HepG2 (cell line): ENCODE data around the gene TCF3. TPM values are rescaled to one million over a fixed set of nuclear protein-coding genes. Genes with fewer than 3 reads are reported as not detected.

Source experiments
- CBFB ChIP-seq: sonication (generic); formaldehyde crosslinking; IDR thresholded peaks from 2 replicates; pipeline ENCODE4 v1.4.0; 2020; ENCODE audit warnings: missing genetic modification reagents
- KDM5B ChIP-seq: sonication (generic); formaldehyde crosslinking; IDR thresholded peaks from 2 replicates; pipeline ENCODE4 v1.4.0; 2020; ENCODE audit warnings: missing genetic modification reagents, mild to moderate bottlenecking, borderline replicate concordance
- MIER3 ChIP-seq: IDR thresholded peaks from 2 replicates; pipeline ENCODE4 v1.6.1; 2016; ENCODE audit warnings: missing compliant biosample characterization, borderline replicate concordance
- MTF1 ChIP-seq: sonication (generic); formaldehyde crosslinking; IDR thresholded peaks from 2 replicates; pipeline ENCODE4 v1.5.0; 2020; ENCODE audit warnings: missing genetic modification reagents
- PTBP1 ChIP-seq: fragments of 200-400 bp; formaldehyde crosslinking; IDR thresholded peaks from 2 replicates; pipeline ENCODE4 v1.6.1; 2018; ENCODE audit warnings: low read length, low read depth; ENCODE audit not compliant: poor library complexity, severe bottlenecking
- SETDB1 ChIP-seq: sonication (generic); formaldehyde crosslinking; IDR thresholded peaks from 2 replicates; pipeline ENCODE4 v1.5.1; 2020; ENCODE audit warnings: missing genetic modification reagents, mild to moderate bottlenecking, borderline replicate concordance
- SNAPC2 ChIP-seq: sonication (generic); formaldehyde crosslinking; IDR thresholded peaks from 2 replicates; pipeline ENCODE4 v1.8.1; 2022; ENCODE audit warnings: mild to moderate bottlenecking, missing genetic modification reagents
- SP2 ChIP-seq: sonication (generic); formaldehyde crosslinking; IDR thresholded peaks from 2 replicates; pipeline ENCODE4 v1.5.1; 2020; ENCODE audit warnings: mild to moderate bottlenecking, missing genetic modification reagents
- TOE1 ChIP-seq: sonication (generic); formaldehyde crosslinking; IDR thresholded peaks from 2 replicates; pipeline ENCODE4 v1.4.0; 2020; ENCODE audit warnings: mild to moderate bottlenecking, missing genetic modification reagents
- ZNF737 ChIP-seq: sonication (generic); formaldehyde crosslinking; IDR thresholded peaks from 2 replicates; pipeline ENCODE4 v1.5.0; 2020; ENCODE audit warnings: missing genetic modification reagents, mild to moderate bottlenecking, borderline replicate concordance
- ZNF883 ChIP-seq: sonication (generic); formaldehyde crosslinking; IDR thresholded peaks from 2 replicates; pipeline ENCODE4 v1.5.1; 2020; ENCODE audit warnings: mild to moderate bottlenecking, missing genetic modification reagents; ENCODE audit errors: not compliant biosample characterization
- polyA plus RNA-seq, 8 experiments: library from polyadenylated mRNA; depleted of rRNA in 3 of 8; stranded (reverse) in 7 of 8; unstranded in 1 of 8; fragments of >200 nt; fragmentation: Illumina TruSeq in 4 of 8; extraction: Trizol in 4 of 8; gene quantifications; 2 replicates each; pipeline versions ENCODE4 v1.2.1 to v1.2.3, GENCODE V29; 2011 to 2016; ENCODE audit warnings: low read depth in 4 of 8, missing spikeins in 1 of 8, mixed read lengths in 1 of 8; ENCODE audit not compliant: insufficient read depth in 1 of 8
- total RNA-seq, 5 experiments: library from RNA; depleted of rRNA; stranded (reverse); fragments of >200 nt; fragmentation: Illumina TruSeq; extraction: Trizol; gene quantifications; 2 replicates each; pipeline ENCODE4 v1.2.3, GENCODE V29; 2016; ENCODE audit warnings: low read depth in 1 of 5
- TF ChIP-seq, protein P1 (sequence below): sonication (generic); formaldehyde crosslinking; IDR thresholded peaks from one replicate; pipeline ENCODE4 v1.5.1; 2020; ENCODE audit warnings: mild to moderate bottlenecking, missing genetic modification reagents; ENCODE audit errors: not compliant biosample characterization
- TF ChIP-seq, protein P2 (sequence below): sonication (generic); formaldehyde crosslinking; IDR thresholded peaks from 2 replicates; pipeline ENCODE4 v1.4.0; 2020; ENCODE audit warnings: low read depth, mild to moderate bottlenecking, missing genetic modification reagents
- TF ChIP-seq, protein P3 (sequence below): sonication (generic); formaldehyde crosslinking; IDR thresholded peaks from 2 replicates; pipeline ENCODE4 v1.5.0; 2020; ENCODE audit warnings: missing genetic modification reagents
- TF ChIP-seq, protein P4 (sequence below): sonication (generic); formaldehyde crosslinking; conservative IDR thresholded peaks from 2 replicates; pipeline ENCODE4 v1.4.0; 2020; ENCODE audit warnings: missing genetic modification reagents

Gene TCF3
- total and polyA plus RNA-seq, 2 of the 13 experiments (the other 11 are each of a cell fraction or from before 2014, with no cell fraction given), result 51.4 to 53.2 TPM

DNA sequence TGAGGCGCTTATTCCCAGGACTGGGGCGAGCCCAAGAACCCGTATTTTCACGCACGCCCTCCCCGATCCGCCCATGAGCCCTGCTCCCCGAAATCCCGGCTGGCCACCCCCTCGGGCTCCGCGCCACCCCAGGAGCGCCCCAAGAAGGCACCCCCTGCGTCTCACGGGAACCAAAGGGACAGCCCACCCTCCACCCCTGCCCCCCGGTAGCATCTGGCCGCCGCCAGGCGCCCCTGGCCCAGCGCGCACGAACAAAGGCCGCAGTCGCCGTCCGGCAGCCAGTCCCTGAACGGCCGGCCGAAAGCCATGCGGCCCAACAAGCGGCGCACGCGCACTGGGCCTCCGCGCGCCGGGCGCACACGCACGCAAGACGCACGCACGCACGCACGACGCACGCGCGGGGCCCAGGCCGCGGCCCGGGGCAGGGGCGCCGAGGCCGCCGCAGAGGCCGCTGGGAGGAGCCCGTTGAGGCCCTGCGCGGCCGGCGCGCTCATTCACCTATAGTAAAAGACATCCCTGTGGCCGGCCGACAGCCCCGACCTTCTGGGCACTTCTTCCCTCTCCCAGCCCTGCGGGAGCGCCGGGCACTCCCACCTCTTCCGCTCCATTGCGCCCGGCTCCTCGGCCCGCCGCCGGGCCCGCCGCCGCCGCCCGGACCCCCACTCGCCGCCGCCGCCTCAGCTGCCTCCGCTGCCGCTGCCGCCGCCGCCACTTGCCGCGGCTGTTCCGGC is 60.2 kb downstream of the TCF3 start (continued):
- TF ChIP-seq PTBP1 (no peak), ZNF883 (peak; percentile 83), SP2 (0 out of 2 replicates have a peak, but pooled peaks have one; percentile 12), SETDB1 (CRISPR knock-in tag) (no peak), CBFB (CRISPR knock-in tag) (peak; percentile 56; the same call in 1 of the 2 replicates), SNAPC2 (CRISPR knock-in tag) (no peak), TOE1 (CRISPR knock-in tag) (no peak; the same call in 1 of the 2 replicates), ZNF737 (CRISPR knock-in tag) (no peak), MTF1 (CRISPR knock-in tag) (peak; percentile 76; the same call in 1 of the 2 replicates), MIER3 (no peak), KDM5B (CRISPR knock-in tag) (peak; percentile 83; the same call in 1 of the 2 replicates)
- TF ChIP-seq, protein P1, sequence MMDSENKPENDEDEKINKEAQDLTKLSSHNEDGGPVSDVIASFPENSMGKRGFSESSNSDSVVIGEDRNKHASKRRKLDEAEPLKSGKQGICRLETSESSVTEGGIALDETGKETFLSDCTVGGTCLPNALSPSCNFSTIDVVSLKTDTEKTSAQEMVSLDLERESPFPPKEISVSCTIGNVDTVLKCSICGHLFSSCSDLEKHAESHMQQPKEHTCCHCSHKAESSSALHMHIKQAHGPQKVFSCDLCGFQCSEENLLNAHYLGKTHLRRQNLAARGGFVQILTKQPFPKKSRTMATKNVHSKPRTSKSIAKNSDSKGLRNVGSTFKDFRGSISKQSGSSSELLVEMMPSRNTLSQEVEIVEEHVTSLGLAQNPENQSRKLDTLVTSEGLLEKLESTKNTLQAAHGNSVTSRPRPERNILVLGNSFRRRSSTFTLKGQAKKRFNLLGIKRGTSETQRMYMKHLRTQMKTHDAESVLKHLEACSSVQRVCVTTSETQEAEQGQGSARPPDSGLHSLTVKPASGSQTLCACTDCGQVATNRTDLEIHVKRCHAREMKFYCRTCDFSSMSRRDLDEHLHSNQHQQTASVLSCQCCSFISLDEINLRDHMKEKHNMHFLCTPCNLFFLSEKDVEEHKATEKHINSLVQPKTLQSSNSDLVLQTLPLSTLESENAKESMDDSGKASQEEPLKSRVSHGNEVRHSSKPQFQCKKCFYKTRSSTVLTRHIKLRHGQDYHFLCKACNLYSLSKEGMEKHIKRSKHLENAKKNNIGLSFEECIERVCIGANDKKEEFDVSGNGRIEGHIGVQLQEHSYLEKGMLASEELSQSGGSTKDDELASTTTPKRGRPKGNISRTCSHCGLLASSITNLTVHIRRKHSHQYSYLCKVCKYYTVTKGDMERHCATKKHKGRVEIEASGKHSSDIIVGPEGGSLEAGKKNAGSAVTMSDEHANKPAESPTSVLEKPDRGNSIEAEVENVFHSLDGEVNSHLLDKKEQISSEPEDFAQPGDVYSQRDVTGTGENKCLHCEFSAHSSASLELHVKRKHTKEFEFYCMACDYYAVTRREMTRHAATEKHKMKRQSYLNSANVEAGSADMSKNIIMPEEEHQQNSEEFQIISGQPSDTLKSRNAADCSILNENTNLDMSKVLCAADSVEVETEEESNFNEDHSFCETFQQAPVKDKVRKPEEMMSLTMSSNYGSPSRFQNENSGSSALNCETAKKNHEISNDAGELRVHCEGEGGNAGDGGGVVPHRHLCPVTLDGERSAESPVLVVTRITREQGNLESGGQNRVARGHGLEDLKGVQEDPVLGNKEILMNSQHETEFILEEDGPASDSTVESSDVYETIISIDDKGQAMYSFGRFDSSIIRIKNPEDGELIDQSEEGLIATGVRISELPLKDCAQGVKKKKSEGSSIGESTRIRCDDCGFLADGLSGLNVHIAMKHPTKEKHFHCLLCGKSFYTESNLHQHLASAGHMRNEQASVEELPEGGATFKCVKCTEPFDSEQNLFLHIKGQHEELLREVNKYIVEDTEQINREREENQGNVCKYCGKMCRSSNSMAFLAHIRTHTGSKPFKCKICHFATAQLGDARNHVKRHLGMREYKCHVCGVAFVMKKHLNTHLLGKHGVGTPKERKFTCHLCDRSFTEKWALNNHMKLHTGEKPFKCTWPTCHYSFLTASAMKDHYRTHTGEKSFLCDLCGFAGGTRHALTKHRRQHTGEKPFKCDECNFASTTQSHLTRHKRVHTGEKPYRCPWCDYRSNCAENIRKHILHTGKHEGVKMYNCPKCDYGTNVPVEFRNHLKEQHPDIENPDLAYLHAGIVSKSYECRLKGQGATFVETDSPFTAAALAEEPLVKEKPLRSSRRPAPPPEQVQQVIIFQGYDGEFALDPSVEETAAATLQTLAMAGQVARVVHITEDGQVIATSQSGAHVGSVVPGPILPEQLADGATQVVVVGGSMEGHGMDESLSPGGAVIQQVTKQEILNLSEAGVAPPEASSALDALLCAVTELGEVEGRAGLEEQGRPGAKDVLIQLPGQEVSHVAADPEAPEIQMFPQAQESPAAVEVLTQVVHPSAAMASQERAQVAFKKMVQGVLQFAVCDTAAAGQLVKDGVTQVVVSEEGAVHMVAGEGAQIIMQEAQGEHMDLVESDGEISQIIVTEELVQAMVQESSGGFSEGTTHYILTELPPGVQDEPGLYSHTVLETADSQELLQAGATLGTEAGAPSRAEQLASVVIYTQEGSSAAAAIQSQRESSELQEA, result peak; percentile 41
- TF ChIP-seq, protein P2, sequence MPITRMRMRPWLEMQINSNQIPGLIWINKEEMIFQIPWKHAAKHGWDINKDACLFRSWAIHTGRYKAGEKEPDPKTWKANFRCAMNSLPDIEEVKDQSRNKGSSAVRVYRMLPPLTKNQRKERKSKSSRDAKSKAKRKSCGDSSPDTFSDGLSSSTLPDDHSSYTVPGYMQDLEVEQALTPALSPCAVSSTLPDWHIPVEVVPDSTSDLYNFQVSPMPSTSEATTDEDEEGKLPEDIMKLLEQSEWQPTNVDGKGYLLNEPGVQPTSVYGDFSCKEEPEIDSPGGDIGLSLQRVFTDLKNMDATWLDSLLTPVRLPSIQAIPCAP, result peak; percentile 87
- TF ChIP-seq, protein P3, sequence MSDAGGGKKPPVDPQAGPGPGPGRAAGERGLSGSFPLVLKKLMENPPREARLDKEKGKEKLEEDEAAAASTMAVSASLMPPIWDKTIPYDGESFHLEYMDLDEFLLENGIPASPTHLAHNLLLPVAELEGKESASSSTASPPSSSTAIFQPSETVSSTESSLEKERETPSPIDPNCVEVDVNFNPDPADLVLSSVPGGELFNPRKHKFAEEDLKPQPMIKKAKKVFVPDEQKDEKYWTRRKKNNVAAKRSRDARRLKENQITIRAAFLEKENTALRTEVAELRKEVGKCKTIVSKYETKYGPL (CRISPR knock-in tag), result peak; percentile 17; the same call in 1 of the 2 replicates
- TF ChIP-seq, protein P4, sequence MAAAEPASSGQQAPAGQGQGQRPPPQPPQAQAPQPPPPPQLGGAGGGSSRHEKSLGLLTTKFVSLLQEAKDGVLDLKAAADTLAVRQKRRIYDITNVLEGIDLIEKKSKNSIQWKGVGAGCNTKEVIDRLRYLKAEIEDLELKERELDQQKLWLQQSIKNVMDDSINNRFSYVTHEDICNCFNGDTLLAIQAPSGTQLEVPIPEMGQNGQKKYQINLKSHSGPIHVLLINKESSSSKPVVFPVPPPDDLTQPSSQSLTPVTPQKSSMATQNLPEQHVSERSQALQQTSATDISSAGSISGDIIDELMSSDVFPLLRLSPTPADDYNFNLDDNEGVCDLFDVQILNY (CRISPR knock-in tag), result peak; percentile 69; the same call in 1 of the 2 replicates
